HPDE6-E6E7 (cell line): ENCODE results near the gene GALNT3.

Experiments
- DNase-seq: peaks from one replicate; pipeline ENCODE4 v3.0.0; 2011; ENCODE audit warnings: missing footprints; ENCODE audit errors: extremely low spot score

GALNT3 gene

GRCh38 chr2:165793779-165794535 is at the start of gene GALNT3:
Gene GALNT3 (minus strand): TSS chr2:165794247. CDS start chr2:165770700, 23,547 bp downstream.
- peak; percentile 92 for DNase-seq

DNA sequence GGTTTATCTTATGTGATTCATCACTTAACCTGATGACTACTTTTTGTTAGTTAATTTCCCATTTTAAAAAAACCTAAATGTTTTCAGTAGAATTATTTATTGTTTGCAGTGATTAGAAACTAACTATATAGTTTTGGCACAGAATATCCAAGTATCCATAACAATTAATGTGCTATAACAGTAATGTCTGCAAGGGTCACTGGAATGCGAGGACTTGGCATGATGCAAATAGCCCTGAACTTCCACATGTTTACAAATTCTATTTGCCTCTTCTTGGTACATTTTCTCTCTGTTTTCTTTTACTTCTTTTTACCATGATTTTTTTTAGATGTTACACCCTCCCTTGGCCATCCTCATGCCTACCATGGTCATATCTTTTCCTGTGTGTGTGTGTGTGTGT is 49.3 kb upstream of the GALNT3 start:
- no peak for DNase-seq

DNA sequence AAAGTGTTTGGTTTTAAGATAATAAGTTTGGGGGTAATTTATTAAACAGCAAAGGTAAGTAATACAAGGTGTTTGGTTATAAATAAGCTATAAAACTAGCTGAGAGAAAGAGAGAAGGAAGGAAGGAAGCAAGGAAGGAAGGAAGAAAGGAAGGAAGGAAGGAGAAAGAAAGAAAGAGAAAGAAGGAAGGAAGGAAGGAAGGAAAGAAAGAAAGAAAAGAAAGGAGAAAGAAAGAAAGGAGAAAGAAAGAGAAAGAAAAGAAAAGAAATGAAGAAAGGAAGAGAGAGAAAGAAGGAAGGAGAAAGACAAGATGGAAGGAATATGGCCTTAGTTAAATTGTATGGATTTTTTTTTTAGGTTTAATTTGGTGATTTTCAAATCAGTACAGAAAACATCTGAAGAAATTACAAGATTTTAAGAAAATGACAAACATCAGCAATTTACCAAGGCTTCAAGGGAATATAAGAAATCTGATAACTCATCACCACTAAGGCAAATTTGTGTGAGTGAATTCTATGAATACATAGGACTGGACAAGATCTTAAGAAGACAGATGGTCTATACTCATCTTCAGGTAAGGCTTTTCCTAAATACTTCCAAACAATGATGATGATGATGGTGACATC is 46.4 kb upstream of the GALNT3 start:
- no peak for DNase-seq

DNA sequence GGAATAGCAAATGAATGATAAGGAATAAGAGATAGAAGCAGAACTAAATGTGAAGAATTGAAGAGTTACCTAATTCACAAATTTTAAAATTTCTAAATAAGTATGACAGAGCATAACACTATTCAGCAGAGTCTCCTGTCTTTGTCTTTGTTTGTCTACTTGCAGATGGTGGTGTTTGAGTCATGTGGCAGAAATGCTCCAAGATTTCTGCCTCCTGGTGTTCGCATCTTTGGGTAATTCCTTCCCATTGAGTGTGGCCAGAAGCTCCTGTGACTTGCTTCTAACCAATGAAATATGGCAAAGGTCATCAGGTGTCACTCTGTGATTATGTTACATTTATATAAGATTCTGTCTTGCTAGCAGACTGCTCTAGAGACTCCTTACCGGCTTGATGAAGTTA is 45.6 kb upstream of the GALNT3 start:
- no peak for DNase-seq

DNA sequence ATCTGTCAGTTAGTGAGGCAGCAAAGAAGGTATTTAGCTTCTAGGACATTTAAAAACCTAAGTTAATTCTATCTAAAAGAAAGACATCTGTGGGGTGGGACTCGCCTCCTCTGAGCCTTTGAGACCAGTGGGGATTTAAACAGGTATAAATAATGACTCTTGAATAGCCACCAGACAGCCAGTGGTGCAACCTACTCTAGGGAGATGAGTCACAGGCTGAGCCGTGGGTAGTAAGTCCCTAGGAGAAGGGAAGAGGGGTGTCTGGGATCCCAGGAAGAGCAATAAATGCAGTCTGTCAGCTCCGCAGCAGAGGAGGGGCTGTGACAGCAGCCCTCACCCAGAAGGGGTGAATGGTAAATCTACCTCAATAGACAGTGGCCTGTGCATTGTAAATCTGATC is 43.1 kb upstream of the GALNT3 start:
- peak; percentile 32 for DNase-seq

- no peak for DNase-seq
These were observed 41.3 kb upstream of the GALNT3 start for GRCh38 chr2:165835363-165835762.

- peak; percentile 76 for DNase-seq
These were observed 39.1 kb upstream of the GALNT3 start for GRCh38 chr2:165833156-165833555.

DNA sequence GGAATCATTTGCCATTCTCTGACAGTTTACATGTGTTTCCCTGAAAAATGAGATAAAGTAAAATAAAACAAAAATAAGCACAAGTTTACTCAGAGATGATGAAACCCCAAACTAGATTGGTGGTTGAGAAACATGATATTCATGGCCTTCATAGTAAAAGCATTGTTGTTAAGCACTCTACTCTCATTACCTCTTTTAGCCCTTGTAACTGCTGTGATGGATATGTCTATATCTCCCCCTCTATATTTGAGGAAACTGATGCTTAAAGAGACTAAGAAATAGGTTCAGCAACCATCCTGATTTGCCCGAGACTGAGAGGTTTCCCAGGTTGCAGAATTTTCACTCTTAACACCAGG is 33.9 kb upstream of the GALNT3 start:
- DNase-seq = no peak

DNA sequence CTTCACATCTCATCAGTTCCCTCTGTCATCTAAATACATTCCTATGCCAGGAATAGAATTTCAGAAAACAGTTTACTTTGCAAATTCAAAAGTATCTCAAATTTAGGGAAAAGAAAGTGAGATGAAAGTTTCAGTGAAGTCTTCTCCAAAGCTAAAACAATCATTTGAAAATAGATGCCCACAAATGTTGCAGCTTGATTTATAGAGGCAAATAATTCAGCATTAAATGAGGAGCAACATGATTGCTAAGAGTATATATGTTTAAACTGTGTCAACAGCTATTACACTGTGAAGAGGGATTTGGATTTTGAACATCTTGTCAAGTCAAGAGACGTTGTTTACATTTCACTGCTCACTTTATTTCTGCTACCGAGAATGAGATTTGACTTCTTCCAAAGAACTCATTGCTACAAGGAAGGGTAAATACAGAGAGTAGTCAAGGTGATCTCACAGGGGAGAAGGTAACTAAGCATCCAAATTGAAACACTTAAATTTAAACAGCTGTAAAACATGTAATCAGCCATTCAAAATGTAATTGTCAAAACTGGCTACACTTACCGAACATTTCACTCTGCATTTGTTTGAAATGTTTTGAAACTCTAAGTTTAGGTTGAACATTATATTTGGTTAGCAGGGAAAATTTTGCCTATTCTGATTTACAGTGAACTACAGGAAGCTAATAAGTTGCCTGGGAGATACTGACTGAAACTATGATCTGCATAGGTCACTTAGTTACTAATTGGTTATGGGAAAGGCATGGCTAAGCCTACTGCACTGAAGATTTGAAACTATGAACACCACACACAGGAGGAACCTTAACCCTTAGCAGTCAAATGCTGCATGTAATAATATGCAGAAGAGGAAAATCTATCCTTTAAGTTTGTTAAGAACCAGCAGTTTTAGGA is 33.2 kb upstream of the GALNT3 start:
- DNase-seq = no peak

DNA sequence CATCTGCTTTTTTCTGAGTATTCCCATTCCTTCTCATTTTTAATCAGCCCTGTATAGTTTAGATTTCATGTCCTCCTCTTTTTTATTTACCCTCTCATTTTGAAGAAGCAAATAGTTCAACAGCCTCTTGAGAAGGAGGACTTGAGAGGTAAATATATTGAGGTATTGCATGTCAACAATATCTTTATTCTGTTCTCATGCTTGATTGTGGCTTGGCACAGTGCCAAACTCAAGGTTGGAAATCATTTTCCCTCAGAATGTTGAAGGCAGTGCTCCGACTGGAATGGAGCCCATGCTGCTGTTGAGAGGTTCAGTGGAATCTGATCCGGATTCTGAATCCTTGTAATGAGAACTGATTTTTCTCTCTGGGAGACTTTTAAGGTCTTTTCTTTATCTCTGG is 31.0 kb upstream of the GALNT3 start:
- no peak for DNase-seq

- DNase-seq = no peak
These were observed 26.2 kb upstream of the GALNT3 start for GRCh38 chr2:165820296-165820695.

- no peak for DNase-seq
These were observed 24.9 kb upstream of the GALNT3 start for GRCh38 chr2:165818920-165819319.

DNA sequence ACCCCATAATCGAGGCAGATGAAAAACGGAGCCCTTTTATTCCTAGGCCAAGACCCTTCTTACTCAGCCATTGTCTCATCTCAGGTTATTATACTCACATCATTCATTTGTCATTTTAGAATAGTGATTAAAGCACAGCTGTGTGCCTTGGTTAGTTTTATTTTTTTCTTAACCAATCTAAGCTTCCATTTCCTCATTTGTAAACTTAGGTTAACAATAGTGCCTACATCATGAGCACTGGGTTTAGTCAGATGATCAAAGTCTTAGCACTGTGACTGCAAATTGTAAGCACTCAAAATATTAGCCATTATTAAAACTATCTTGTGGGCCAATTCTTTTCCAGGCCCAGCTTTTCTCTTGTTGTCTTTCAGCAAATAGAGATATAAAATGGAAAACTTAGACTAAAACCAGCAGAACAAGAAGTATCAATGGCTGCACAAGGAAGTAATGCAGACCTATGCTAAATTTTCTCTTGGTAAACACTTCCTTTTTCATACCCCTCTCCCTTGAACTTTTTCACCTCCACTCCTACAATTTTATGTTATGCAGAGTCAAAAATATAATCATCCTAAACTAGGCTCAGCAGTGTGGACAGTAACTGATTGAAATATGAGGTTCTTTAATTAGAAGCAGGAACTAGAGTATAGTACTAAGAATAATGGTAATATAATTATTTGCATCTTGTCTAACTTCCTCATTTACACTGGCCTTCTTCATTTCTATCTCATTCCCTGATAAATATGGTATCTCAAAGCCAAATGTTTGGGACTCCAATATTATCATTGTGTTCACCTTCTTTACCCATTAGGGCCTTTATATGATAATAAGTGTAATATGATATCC is 21.5 kb upstream of the GALNT3 start:
- no peak for DNase-seq

DNA sequence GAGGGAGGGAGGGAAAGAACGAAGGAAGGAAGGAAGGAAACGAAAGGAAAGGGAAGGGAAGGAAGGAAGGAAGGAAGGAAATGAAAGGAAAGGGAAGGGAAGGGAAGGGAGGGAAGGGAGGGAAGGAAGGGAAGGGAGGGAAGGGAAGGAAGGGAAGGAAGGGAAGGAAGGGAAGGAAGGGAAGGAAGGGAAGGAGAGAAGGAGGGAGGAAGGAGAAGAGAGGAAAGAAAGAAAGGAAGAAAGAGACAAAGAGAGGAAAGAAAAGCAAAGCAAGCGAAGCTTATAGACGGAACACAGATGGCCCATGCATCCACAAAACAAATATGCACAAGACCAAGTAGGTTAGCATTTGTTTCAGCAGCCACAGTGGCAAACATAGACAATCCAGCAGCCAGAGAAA is 20.4 kb upstream of the GALNT3 start:
- DNase-seq = no peak

DNA sequence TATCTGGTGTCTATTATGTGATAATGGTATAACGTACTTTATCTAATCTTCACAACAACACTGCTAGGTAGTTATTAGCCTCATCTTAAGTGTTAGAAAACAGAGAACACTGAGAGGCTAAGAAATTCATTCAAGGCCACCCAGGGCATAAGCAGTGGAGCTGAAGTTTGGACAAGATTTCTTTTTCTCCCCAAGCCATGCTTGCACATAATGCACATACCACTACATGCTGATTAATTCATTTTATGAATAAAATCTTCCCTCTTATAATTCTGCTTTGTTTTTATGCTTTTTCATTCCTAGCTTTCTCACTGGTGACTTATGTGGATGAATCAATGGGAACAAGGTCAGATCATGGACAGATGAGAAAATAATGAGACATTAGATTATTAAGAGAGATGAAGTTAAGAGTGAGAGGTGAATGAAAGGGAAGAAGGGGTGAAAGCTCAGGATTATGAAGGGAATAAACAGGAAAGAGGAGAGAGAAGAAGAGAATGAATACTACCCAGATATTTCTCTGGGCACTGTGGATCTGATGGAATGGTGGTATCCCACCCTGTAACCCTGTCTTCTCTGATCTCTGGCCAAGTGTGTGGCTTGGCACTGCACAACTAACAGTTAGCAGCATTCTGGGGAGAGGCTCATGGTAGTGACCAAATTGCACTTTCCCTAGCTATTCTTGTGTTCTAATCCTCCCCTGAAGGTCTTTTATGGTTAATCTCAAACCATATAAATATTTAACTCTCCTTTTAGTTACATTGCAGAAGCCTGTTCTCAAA is 17.7 kb upstream of the GALNT3 start:
- no peak for DNase-seq

DNA sequence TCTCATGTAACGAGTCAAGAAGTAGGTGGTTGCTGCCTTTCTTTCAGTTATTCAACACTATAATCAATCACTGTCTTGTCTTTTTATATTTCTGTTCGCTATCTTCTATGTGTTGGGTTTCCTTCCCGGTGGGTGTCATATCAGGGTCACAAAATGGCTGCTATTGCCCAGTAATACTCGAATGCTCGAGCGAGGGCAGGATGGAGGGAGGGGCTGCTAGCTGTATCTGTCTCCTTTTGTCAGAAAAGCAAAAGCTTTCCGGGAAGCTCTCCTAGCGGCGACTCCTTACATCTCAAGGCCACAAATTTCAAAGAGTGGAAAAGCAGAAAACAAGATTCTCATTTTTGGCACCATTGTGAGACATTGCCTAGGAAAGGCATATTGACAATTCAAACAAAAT is 16.4 kb upstream of the GALNT3 start:
- no peak for DNase-seq

DNA sequence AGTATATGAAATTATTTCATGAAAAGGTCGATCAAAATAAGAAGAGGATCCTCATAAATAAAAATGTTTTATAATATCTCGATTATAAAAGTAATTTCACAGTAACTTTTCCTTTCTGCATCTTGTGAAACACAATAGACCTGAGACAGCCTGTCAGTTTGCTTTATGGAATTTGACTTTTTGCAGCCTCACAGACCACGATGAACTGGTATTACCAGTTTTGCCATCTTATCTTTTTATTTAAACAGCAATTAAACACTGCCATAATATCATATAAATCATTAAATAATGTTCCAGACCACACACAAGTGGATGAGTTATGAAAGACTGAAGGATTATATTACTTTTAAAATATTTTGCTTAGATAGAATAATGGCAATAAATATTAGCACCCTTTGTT is 10.7 kb upstream of the GALNT3 start:
- peak; percentile 19 for DNase-seq

DNA sequence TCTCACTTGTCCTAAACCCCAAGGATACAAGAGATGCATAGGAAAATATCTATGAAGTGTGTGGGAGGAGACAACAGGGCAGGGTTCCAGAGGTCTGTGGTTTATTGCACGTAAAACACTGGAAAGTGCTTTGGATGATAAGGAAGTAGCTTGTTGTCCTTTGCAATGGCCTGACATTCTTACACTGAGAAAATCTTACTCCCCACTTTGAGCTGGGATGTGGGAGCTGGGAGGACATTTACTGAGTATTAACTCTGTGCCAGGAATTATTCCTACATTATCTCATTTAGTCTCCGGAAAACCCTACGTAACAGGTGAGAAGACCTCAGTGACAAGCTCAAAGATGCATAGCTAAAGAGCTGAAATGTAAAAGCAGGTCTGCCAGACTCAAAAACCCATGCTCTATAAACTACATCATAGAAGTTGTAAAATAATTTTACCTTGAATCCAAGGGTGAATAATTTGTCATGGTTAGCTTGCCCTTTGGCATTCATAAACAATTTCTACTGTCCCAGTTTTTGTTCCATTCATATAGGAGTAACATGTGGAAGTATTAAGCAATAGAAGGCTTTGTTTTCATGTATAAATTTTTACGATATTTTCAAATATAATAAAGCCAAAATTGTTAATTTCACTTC is 9.2 kb upstream of the GALNT3 start:
- no peak for DNase-seq

GRCh38 chr2:165801176-165801575 is 7.1 kb upstream of the GALNT3 start:
- DNase-seq = no peak

- no peak for DNase-seq
These were observed 2.9 kb upstream of the GALNT3 start for GRCh38 chr2:165796819-165797530.
